B cell (primary cell): ENCODE results near the gene WWP2. TPM values are rescaled to one million over a fixed set of nuclear protein-coding genes. Genes with fewer than 3 reads are reported as not detected.
"Not testable (repeated sequence)": the region's sequence is repeated elsewhere in the genome, so short reads cannot be mapped to it uniquely, and the experiment has no call there.

ENCODE experiments used
- ATAC-seq: fragments of 200-7000 bp; cut with Tn5 transposase; one replicate; pipeline ENCODE4 v1.10.0; 2021; ENCODE audit warnings: low read depth, mild to moderate bottlenecking, moderate number of reproducible peaks, moderate library complexity
- CTCF ChIA-PET: fragments of 350-600 bp; sonication (Branson Sonifier 250); formaldehyde crosslinking; loops from one replicate; lab custom pipeline; 2021; ENCODE audit warnings: antibody characterized with exemption, inconsistent platforms; lab: Charles Lee
- POLR2A ChIA-PET: fragments of 350-600 bp; sonication (Branson Sonifier 250); formaldehyde crosslinking; loops from one replicate; lab custom pipeline; 2021; ENCODE audit warnings: antibody characterized with exemption; lab: Charles Lee
- DNase-seq: peaks from one replicate; pipeline ENCODE4 v3.0.0; 2013
- H2AFZ ChIP-seq: 2 replicates; pipeline ENCODE4 v1.6.1; 2012; ENCODE audit warnings: mild to moderate bottlenecking, low read depth, low read length; ENCODE audit not compliant: insufficient read depth, poor library complexity, severe bottlenecking
- H3K27ac ChIP-seq, 2 donors: 1 replicate in 1 of 2; 2 replicates in 1 of 2; pipeline ENCODE4 v1.5.1; 2012 to 2013; ENCODE audit warnings: low read length in 2 of 2, mild to moderate bottlenecking in 2 of 2, moderate library complexity in 1 of 2
- H3K27me3 ChIP-seq, 4 experiments: fragments of 200-600 bp in 1 of 4; sonication (generic) in 1 of 4; replicated peaks in 1 of 4; 1 replicate in 2 of 4; 2 replicates in 2 of 4; pipeline versions ENCODE4 v1.6.1 to v1.7.0; 2013 to 2016; ENCODE audit warnings: low read length in 3 of 4, mild to moderate bottlenecking in 2 of 4, mixed read lengths in 1 of 4, moderate library complexity in 1 of 4; ENCODE audit not compliant: insufficient read depth in 4 of 4, control insufficient read depth in 3 of 4; ENCODE audit errors: control extremely low read depth in 1 of 4
- H3K36me3 ChIP-seq, 2 experiments: replicated peaks in 1 of 2; 1 replicate in 1 of 2; 2 replicates in 1 of 2; pipeline versions ENCODE4 v1.6.1 to v1.7.1; 2013; ENCODE audit warnings: low read length in 1 of 2; ENCODE audit not compliant: insufficient read depth in 2 of 2, control insufficient read depth in 1 of 2; ENCODE audit errors: control extremely low read depth in 1 of 2, extremely low read depth in 1 of 2
- H3K4me1 ChIP-seq, 2 donors: fragments of 200-600 bp in 1 of 2; sonication (generic) in 1 of 2; 1 replicate in 1 of 2; 2 replicates in 1 of 2; pipeline versions ENCODE4 v1.5.1 to v1.6.1; 2013 to 2017; ENCODE audit warnings: low read length in 2 of 2; ENCODE audit not compliant: control insufficient read depth in 2 of 2, insufficient read depth in 2 of 2
- H3K4me2 ChIP-seq: replicated peaks from 2 replicates; pipeline ENCODE3; 2012; ENCODE audit warnings: mild to moderate bottlenecking, low read depth, low read length; ENCODE audit not compliant: poor library complexity, severe bottlenecking
- H3K4me3 ChIP-seq, 5 experiments: fragments of 200-600 bp in 1 of 5; sonication (generic) in 1 of 5; 1 replicate in 3 of 5; 2 replicates in 2 of 5; pipeline versions ENCODE4 v1.5.1 to v1.7.0; 2011 to 2016; ENCODE audit warnings: low read length in 4 of 5, mild to moderate bottlenecking in 4 of 5, low read depth in 2 of 5, control low read depth in 1 of 5, moderate library complexity in 1 of 5; ENCODE audit not compliant: insufficient read depth in 1 of 5; ENCODE audit errors: control extremely low read depth in 1 of 5, extremely low read depth in 1 of 5
- H3K79me2 ChIP-seq: fragments of 200-600 bp; sonication (generic); one replicate; pipeline ENCODE4 v1.6.0; 2016; ENCODE audit warnings: low read length; ENCODE audit not compliant: control insufficient read depth, insufficient read depth
- H3K9ac ChIP-seq: fragments of 200-600 bp; sonication (generic); 2 replicates; pipeline ENCODE4 v1.6.1; 2017; ENCODE audit warnings: mild to moderate bottlenecking, low read length, moderate library complexity
- H3K9me3 ChIP-seq, 3 donors: one replicate each; pipeline versions ENCODE4 v1.6.1 to v1.7.1; 2013; ENCODE audit warnings: low read length in 2 of 3; ENCODE audit not compliant: control insufficient read depth in 2 of 3, insufficient read depth in 1 of 3; ENCODE audit errors: control extremely low read depth in 1 of 3
- H4K20me1 ChIP-seq: 2 replicates; pipeline ENCODE4 v1.6.0; 2012; ENCODE audit warnings: mild to moderate bottlenecking, low read length; ENCODE audit not compliant: insufficient read depth, control insufficient read depth, poor library complexity, severe bottlenecking
- H3K27ac Mint-ChIP-seq: one replicate; pipeline ENCODE4 v1.8.0; 2021; ENCODE audit warnings: mixed read lengths
- H3K27me3 Mint-ChIP-seq: one replicate; pipeline ENCODE4 v1.8.0; 2021; ENCODE audit warnings: mixed read lengths
- H3K4me1 Mint-ChIP-seq: one replicate; pipeline ENCODE4 v1.8.0; 2021; ENCODE audit warnings: mixed read lengths
- H3K4me3 Mint-ChIP-seq: one replicate; pipeline ENCODE4 v1.8.0; 2021; ENCODE audit warnings: mixed read lengths
- H3K9me3 Mint-ChIP-seq: one replicate; pipeline ENCODE4 v1.8.0; 2022; ENCODE audit warnings: mixed read lengths; ENCODE audit not compliant: insufficient read depth
- WGBS: methylation state at CpG from one replicate; pipeline ENCODE4 v1.1.5; 2013; ENCODE audit warnings: missing lambda C conversion rate; ENCODE audit not compliant: insufficient coverage; 5-methylcytosine and 5-hydroxymethylcytosine counted together
- intact Hi-C: fragments of 100-400 bp; cut with micrococcal nuclease; formaldehyde crosslinking; loops from one replicate; pipeline ENCODE4 v1.10.0; 2022
- polyA plus RNA-seq: library from polyadenylated mRNA; depleted of rRNA; stranded (reverse); fragments of >200 nt; gene quantifications from 2 replicates; pipeline ENCODE4 v1.2.3, GENCODE V29; 2012
- small RNA-seq: library from RNA; depleted of rRNA; stranded (forward); fragments of <200 nt; gene quantifications from one replicate; pipeline ENCODE3, GENCODE V24; 2012; ENCODE audit warnings: low replicate concordance, low read depth; ENCODE audit not compliant: insufficient read length
- total RNA-seq, 2 donors: library from RNA; stranded (reverse); fragments of 120-200 nt in 1 of 2; gene quantifications; 1 replicate in 1 of 2; 2 replicates in 1 of 2; pipeline versions ENCODE4 v1.2.3 to v1.2.4, GENCODE V29; 2013 to 2022

WWP2 gene
- total and polyA plus RNA-seq, 2 donors (not counting 1 experiment from before 2014, with no cell fraction given): 33.4 to 105 TPM

GRCh38 chr16:69972935-69973334 is 210.8 kb downstream of the WWP2 start:
- H3K4me1 Mint-ChIP-seq, H3K27me3 ChIP-seq, H3K4me2 ChIP-seq, H3K4me3 ChIP-seq, H4K20me1 ChIP-seq, H3K79me2 ChIP-seq, H3K27ac ChIP-seq, CTCF ChIA-PET, H3K27ac Mint-ChIP-seq, H3K9me3 Mint-ChIP-seq, H3K4me1 ChIP-seq, H3K27me3 Mint-ChIP-seq, H3K4me3 Mint-ChIP-seq, H3K9me3 ChIP-seq, ATAC-seq, H3K36me3 ChIP-seq, intact Hi-C loops, POLR2A ChIA-PET, H3K9ac ChIP-seq, H2AFZ ChIP-seq, DNase-seq: not testable (repeated sequence)
- WGBS: no CpG with 5 or more reads among the region's 8 CpGs

- H3K36me3 ChIP-seq, H3K9me3 ChIP-seq, H3K4me1 Mint-ChIP-seq, H3K27me3 Mint-ChIP-seq, H3K4me2 ChIP-seq, intact Hi-C loops, H3K27ac Mint-ChIP-seq, H3K9ac ChIP-seq, DNase-seq, H3K4me1 ChIP-seq, H3K4me3 Mint-ChIP-seq, H3K9me3 Mint-ChIP-seq, POLR2A ChIA-PET, H4K20me1 ChIP-seq, H3K27ac ChIP-seq, H3K27me3 ChIP-seq, H3K4me3 ChIP-seq, H2AFZ ChIP-seq, ATAC-seq, H3K79me2 ChIP-seq: not testable (repeated sequence)
- CTCF ChIA-PET: interaction anchor here (0.6 kb wide), 1 partner anchor 124 kb away, joined by 3 read pairs; no protein-coding TSS in a partner anchor
- no CpG with 5 or more reads among the region's 1 CpG for WGBS
Measured at GRCh38 chr16:69985196-69985595, 223.1 kb downstream of the WWP2 start.

Small RNAs within 50 kb of the gene (small RNA-seq; reads per million reads assigned to genes)
- not detected for gene AC026468.1
- 255 reads per million, percentile 96 among the genes with 10 or more reads in this experiment for gene MIR140
- not detected for gene RF00091

Other genes with a start within 250 kb of the WWP2 start
- gene NFAT5, start 196.4 kb upstream of the WWP2 start, total RNA-seq: 50.0 and 52.1 TPM in 2 replicates
- 6.3 and 7.7 TPM in 2 replicates for gene NFAT5, start 196.4 kb upstream of the WWP2 start, polyA plus RNA-seq
- gene NQO1, start 35.8 kb upstream of the WWP2 start, total RNA-seq: 1.1 and 2.3 TPM in 2 replicates
- 0.58 and 1.3 TPM in 2 replicates for gene NQO1, start 35.8 kb upstream of the WWP2 start, polyA plus RNA-seq
- 44.9 and 49.6 TPM in 2 replicates for gene NOB1, start 7.4 kb upstream of the WWP2 start, total RNA-seq
- 40.6 and 42.3 TPM in 2 replicates for gene NOB1, start 7.4 kb upstream of the WWP2 start, polyA plus RNA-seq
- gene CLEC18A, start 189.0 kb downstream of the WWP2 start, total RNA-seq: 2.2 and 2.5 TPM in 2 replicates
- 0.52 and 1.3 TPM in 2 replicates for gene CLEC18A, start 189.0 kb downstream of the WWP2 start, polyA plus RNA-seq